ENCODE measurements around the gene CD300LG.

The CD300LG gene

DNA sequence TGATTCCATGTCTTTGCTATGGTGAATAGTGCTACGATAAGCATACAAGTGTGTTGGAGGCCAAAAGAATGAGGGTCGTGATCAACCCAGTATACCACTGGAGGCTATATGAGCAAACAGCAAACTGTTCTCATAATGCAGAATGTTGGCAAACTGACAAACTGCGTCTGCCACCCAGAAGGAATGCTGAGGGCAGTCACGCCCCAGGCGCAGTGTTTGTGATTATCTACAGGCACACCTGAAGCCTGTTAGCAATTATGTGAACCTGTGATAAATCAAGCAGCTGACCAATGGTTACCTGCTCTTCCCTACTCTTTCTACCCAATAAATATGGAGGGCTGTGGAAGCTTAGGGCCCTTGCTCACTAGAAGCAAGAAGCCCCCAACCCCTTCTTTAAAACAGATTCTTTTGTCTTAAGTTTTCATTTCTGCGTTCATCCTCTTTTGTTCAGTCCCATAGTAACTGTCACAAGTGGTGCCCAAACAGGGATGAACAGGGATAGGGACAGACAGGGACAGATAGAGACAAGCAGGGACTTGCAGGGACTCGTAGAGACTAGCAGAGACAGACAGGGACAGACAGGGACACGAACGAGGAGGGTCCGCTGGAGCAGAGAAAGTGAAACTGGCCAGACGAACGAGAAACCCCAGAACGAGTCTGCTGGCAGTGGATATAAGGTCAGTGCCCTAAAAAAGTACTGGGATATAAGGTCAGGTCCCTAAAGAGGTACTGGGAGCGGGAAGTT is 25.1 kb downstream of the CD300LG start:
- intact Hi-C loops (cut with DNase I), result no loop called here
- no peak for DNase-seq

- intact Hi-C loops (cut with DNase I), result no loop called here
- no peak for DNase-seq
These were observed 26.1 kb downstream of the CD300LG start for GRCh38 chr17:43873091-43873490.

DNA sequence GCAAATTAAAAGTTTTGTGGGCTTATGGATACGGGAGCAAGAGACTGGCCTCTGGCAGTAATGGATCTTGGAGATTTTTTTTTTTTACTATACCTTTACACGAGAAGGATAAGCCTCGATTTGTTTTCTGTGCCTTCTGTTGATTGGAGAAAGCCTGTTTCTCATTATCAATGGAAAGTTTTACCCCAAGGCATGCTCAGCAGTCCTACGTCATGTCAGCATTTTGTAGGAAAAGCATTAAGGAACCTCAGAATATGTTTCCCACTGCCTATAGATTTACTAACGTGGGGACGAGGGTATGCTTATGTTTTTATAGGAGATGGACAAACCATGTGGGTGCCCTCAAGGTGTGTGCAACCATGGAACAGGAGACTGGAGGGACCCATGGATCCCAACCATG is 26.8 kb downstream of the CD300LG start:
- DNase-seq, result no peak
- intact Hi-C loops (cut with DNase I), result no loop called here

GRCh38 chr17:43874293-43874692 is 27.3 kb downstream of the CD300LG start:
- intact Hi-C loops (cut with DNase I), result no loop called here
- DNase-seq, result no peak

DNA sequence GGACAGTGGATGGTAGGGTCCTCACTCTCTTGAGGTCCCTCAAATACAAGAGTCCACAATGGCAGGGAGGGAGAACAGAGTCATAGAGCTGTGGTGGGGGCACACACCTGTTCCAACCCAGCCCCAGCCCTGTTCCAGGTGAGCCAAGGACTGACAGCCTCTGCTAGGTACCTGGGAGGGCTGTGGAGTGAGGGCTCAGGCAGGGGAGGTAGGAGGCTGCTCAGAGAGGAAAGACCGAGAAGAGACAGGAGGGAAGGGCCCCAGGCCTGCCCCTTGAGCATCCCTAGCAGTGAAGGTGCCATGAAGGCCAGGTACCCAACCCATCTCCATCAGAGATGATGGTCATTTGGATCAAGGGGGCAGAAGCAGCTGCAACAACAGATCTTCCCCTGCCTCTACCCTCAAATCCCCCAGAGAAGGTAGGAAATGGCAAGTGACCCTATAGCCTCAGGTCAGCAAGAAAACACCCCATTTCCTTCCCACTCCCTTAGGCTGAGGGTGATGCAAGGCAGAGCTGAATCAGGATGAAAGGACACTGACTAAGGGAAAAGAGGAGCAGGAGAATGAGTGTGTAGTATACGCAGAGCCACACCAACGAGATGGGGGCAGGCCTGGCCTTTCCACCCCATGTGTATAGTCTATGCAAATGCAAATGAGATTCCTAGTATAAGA is 28.6 kb downstream of the CD300LG start:
- DNase-seq, result no peak

GRCh38 chr17:43877031-43877430 is 30.1 kb downstream of the CD300LG start:
- no peak for DNase-seq
- intact Hi-C loops (cut with DNase I), result no loop called here

More for the DNA sequence above, 28.6 kb downstream of the CD300LG start:
- intact Hi-C loops (cut with DNase I), result no loop called here

DNA sequence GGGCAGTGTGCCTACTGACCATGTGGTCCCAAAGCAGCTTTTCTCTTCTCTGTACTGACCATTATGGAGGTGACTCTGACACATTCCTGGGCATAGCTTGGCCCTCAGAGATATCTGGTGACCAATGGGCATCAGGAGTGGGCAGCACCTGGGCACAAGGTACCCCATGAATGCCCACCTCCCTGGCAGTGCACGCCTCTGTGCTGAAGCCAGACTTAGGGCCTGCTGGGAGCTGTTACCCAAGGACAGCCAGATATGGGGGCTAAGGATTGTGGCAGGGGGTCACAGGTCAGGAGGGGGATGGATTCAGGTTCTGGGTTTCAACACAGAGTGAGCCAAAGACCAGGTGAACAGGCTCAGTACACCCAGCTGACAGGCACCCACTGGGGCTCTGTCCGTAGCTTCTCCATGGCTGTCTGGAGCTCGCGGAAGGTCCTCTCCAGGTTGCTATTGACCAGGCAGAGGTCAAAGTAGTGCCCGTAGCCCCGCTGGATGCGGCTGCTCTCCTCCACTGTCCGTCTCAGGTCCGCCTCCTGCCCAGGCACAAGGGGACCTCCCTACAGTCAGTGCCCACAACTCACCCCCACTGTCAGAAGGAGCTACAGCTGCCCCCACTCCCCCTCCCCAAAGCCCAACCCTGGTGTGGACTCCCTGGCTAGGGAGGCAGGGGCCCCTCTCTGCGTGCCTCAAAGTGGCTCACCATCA is 30.6 kb downstream of the CD300LG start:
- DNase-seq, result no peak

GRCh38 chr17:43878260-43879175 is 31.5 kb downstream of the CD300LG start:
- DNase-seq, result peak; percentile 46 to 91 (median 78)
- intact Hi-C loops (cut with DNase I), result no loop called here

More for the DNA sequence above, 30.6 kb downstream of the CD300LG start:
- intact Hi-C loops (cut with DNase I), result no loop called here

DNA sequence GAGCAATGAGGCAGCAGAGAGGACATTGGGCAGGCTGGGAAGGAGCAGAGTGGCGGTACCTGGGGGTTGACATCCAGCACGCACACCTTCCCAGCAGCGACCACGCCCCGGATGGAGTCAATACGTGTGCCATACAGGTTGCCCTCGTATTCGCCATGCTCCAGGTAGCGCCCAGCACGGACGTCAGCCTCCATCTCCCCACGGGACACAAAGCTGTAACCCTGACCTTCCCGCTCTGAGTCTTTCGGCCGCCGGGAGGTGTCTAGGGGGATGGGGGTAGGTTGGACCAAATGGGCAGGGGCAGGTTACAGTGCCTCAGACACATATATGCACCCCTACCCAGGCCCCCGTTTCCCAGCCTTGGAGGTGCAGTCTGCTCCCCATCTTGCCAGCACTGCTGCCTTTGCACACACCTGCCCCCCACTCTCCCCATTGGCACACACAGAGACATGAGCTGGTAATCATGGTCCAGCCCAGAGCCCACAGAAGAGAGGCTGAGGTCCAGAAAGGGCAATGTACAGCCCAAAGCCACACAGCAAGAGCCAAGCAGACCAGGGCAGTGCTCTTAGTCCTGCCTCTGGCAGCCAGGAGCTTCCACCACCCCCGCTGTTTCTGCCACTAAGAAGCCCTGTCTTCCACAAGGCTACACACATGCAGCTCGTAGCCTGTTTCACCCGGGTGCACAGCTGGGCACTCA is 32.9 kb downstream of the CD300LG start:
- DNase-seq, result no peak
- intact Hi-C loops (cut with DNase I), result no loop called here

DNA sequence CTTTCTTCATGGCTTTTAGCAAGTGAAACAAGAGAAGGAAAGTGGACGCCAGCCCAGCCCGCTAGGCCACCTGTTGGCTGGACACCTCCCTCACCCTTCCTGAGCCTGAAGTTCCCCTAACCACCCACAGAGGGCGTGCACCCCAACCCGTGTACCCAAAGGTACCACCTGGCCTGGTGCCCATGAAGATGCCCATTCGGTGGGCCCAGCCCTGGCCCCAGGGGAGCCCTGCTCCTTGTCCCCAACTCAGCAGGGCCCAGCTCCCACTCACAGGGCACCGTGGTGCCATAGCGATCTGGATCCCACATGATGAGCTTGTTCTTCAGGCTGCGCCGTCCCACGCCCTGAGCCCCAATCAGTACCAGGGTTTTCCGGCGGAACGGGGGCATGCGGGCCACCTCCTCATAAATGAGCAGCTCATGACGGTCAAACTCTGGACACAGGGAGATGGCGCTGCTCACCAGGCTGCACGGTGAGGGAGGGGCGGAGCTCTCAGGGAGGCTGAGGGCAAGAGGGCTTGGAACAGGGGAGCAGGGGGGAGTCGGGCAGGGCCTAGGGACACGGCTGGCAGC is 33.5 kb downstream of the CD300LG start:
- intact Hi-C loops (cut with DNase I), result no loop called here
- DNase-seq, result peak in 16 of 42 donors; percentile 18 to 56 (median 32)

DNA sequence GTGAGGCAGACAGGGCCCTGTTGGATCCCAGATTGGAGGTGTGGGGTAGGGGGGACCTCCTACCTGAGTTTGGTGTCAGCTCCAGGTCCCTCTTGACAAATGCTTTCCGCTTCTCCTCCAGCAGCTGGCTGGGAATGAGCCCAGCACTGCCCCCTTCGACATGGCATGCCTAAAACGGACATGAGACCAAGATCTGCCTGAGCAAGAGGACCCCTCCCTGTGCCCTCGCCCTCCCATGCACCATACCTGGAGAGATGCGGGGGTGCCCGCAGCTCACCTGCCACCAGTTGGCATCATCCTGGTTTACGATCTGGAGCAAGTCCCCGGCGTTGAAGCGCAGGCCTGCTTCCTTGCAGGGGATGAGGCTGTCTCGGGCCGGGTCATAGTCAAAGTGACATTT is 34.2 kb downstream of the CD300LG start:
- DNase-seq, result no peak
- intact Hi-C loops (cut with DNase I), result no loop called here

DNA sequence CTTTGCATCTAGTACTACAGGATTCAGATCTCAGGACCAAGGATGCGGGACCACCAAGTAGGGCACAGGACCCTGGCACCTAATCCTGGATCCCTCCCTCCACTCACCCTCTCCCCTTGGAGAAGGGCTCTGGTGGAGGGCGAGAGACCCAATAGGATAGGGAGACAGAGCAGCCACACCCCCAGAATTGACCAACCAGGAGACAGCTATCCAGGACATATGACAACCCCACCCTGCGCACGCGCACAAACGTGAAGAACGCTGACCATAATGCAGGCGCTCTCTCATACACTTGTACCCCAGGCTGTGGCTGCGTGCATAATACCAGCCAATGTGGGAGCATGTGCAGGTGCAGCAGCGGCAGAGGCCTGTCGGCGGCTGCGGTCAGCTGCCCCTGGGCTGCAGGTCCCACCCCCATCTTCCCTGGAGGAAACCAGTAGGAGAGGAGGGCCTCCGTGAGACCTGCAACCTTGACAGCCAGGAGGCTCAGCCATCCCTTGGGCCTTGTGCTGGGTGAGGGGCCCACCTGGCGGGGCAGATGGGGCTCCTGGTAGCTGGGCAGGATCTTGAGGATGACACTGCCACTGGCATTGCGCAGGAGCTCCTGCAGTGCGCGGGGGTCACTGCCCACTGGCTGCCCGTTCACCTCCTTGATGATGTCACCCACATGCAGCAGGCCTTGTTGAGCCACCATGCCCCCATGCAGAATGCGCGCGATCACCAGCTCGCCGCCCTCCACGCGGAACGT is 35.0 kb downstream of the CD300LG start:
- intact Hi-C loops (cut with DNase I), result no loop called here
- no peak for DNase-seq

DNA sequence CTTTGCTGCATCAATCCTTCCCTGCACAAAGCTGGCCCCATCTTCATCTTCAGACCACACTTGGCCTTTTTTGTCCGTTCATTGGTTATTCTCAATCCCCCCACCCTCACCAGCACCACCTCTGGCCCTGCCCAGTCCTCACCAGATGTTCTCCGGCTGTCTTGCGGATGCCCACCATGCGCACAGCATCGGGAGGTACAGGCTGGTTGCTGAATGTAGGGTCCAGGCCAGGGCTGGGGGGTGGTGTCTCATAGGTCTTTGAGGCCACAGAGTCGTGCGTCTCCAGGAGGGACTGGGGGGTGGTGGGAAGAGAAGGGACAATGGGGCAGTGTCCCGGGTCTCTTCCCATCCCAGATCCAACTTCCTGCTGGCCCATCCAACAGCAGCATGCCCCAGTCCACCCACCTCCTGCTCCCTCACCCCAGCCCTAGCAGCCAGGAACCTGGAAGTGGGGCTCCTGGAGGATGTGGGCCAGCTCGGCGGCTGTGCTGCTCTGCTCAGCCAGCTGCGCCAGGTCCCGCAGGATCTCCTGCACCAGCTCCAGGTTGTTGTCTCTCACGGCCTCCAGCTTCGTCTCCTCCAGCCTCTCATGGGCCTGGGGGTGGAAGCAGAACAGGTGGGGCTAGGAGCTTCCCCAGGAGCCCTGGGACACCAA is 35.9 kb downstream of the CD300LG start:
- DNase-seq, result peak in 1 of 42 donors; percentile 17
- intact Hi-C loops (cut with DNase I), result no loop called here

DNA sequence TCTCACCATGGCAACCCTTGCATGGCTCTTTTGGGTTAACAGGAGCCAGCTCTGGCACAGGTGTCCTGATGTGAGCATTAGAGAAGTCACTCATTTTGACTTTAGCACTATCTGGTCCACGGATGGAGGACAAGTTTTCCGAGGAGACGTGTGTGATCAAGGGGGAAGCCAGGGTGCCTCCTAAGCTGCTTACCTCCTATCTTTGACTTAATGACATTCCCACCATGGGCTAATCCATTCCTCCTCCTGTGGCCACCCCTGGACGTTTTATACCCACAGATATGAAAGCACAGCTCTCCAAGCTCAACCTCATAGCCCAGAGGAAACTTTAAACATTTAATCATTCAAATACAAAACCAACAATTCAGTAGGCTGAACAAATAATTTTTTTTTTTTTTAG is 41.6 kb downstream of the CD300LG start:
- no peak for DNase-seq
- intact Hi-C loops (cut with DNase I), result no loop called here

DNA sequence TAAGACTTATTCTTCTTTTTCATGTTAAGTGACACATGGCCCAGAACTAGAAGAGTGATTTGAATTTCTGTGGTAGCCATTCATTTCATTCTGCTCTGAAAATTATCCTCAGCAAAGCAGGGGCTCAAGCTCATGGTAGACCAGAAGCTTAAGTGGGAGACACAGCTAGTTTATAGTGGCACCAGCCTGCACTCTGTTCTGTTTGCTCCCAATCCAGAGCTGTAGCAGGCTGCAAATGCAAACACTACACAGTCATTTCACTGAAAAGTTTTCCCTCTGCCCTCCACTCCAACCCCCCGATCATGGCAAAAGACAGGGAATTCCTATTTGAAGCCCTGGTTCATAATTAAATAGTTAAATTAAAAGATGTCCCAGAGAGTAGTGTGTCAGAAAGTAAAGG is 43.3 kb downstream of the CD300LG start:
- intact Hi-C loops (cut with DNase I), result no loop called here
- peak in 1 of 42 donors; percentile 4 for DNase-seq

DNA sequence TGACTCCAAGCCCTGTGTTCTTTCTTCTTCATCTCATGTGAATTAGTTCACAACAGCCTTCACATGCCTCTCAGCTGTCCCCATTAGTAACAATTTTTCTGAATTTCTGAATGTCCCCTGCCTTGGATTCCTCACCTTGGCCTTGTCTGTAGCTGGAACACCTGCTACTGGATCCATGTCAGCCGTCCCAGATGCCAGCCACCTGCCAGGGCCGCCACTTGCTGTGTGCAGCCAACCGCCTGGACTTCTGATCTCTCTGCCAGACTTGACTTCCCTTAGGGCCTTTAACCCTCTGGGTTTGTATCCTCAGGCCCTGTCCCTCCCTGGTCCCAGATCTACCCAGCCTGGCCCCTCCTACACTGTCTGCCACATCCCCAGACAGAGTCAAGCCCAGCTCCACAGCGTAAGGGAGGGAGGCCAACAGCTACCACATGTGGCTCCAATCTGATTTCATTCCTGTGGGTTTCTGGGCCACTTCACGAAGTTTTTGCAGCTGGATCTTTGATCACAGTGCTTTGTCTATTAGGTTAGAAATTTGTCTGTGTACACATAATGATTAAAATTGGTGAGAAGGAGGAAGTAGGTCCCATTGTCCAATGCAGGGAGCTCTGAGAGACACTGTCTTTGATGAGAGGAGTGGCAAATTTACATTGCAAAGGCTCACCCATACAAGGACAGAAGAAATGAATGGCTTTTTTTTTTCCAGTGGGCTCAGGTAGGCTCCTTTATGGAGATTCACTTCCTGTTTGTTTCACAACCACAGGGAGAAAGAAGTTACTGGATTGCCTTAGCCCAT is 45.1 kb downstream of the CD300LG start:
- DNase-seq, result peak in 1 of 42 donors; percentile 26
- intact Hi-C loops (cut with DNase I), result no loop called here

All from head of caudate nucleus (tissue), 42 donors.